HG02970 (cell line): ENCODE results near the gene PRKN.
"Not testable (repeated sequence)": the region's sequence is repeated elsewhere in the genome, so short reads cannot be mapped to it uniquely, and the experiment has no call there.

Experiments used
- ATAC-seq: cut with Tn5 transposase; IDR thresholded peaks from one replicate; pipeline ENCODE4 v1.9.1; 2021; ENCODE audit warnings: mild to moderate bottlenecking, moderate library complexity, moderate number of reproducible peaks; ENCODE audit not compliant: unreplicated experiment, low FRiP score

The PRKN gene

DNA sequence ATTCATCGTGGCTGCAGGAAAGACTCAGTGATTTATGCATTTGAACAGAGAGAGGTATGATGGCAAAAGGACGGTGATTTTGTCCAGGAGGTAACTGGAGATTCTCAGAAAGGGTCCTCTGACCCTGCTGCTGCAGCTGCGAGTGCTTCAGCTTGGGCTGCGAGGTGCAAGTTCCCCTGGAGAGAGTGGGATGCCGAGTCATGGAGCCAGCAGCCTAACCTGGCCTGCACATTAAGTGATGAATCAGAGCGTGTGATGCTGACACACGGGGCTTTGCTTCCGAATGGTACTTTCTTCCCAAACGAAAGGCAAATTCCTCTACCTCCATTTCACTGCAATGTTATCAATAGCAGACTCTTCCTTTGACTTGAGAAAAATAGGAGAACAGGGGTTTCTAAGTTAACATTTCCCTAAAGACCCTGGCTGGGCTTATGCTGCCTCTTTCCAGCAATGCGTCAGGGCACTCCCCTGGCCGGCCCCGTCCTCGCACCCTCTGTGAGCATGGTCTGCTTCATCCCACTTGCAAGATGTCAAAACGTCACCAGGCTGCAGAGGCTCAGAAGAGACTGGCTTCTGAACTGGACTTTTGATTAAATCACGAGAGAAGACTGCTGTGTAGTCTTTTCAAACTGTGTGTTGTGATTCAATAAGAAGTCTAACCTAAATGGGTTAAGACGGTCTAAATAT lies 825.7 kb downstream of the PRKN start:
- no peak for ATAC-seq

GRCh38 chr6:161894436-161894835 lies 833.1 kb downstream of the PRKN start:
- no peak for ATAC-seq

GRCh38 chr6:161891542-161891941 lies 836.0 kb downstream of the PRKN start:
- no peak for ATAC-seq

GRCh38 chr6:161890832-161891297 lies 836.7 kb downstream of the PRKN start:
- no peak for ATAC-seq

DNA sequence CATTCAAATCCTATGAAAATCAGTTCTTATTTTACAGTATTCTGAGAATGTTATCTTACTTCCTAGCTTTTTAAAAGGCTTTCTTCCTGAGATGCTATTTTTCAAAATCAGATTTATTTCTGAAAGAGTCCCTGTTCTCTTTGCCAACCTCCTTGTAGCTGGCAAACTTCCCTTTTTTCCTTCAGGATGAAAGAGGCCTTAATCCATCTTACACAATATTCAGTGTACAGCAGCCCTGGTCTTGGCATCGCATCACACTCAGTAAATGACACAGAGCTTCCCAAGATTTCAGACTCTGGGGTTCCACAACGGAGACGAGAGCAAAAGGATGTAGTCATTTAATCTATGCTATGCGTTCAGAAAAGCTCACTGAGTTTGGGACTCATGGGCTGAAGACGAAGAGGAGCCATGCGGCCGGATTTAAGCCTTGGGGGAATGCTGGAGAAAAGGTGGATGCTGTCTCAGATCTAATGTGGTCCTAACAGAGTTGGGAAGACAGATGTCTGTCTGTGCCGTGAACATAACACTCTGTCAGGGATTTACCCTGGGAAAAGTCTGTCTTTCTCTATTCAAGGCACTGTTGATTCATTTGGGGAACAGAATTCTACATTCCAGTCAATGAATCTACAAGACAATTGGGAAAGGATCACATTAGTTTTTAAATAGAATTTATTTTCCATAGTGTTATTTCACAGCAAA lies 837.3 kb downstream of the PRKN start:
- no peak for ATAC-seq

GRCh38 chr6:161889324-161889723 lies 838.2 kb downstream of the PRKN start:
- no peak for ATAC-seq

DNA sequence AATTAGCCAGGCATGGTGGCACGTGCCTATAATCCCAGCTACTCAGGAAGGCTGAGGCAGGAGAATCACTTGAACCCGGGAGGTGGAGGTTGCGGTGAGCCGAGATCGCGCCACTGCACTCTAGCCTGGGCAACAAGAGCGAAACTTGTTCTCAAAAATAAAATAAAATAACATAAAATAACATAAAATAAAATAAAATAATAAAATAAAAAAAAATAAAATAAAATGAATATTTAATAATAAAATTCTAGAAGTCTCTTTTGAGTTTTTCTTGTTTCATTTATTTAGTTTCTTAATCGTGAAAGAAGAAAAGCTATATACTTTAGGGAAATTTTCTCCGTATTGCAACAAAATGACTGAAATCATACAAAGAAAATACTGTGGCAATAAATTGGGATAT lies 841.0 kb downstream of the PRKN start:
- not testable (repeated sequence) for ATAC-seq

GRCh38 chr6:161884782-161885181 lies 842.8 kb downstream of the PRKN start:
- no peak for ATAC-seq

DNA sequence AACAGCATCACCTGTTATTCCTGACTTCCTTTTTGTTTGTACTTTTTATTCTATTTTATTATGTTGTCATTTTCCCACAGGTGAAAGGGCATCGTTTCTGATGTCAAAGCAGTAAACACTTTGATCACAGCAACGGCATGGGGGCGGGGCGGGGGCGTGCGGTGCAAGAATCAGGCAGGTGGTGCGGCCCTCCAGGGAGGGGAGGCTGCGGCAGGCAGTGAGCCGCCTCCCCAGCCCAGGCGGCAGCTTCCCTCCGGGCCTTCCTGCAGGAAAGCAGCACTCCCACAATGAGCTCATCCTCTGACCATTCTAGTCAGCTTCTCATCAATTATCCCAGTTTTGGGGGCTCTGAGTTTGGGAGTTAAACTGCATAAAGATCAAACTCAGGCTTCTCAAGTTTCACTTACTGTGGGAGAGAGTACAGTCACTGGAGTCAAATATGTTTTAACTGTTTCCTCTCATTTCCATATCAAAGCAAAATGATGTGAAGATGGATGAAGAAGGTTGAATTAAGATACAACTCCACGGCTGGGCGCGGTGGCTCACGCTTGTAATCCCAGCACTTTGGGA lies 845.3 kb downstream of the PRKN start:
- ATAC-seq: no peak

GRCh38 chr6:161880056-161880455 lies 847.5 kb downstream of the PRKN start:
- ATAC-seq: no peak

- ATAC-seq: no peak
Measured at GRCh38 chr6:161876231-161876630, 851.3 kb downstream of the PRKN start.

- ATAC-seq: no peak
Measured at GRCh38 chr6:161870236-161870901, 857.2 kb downstream of the PRKN start.

DNA sequence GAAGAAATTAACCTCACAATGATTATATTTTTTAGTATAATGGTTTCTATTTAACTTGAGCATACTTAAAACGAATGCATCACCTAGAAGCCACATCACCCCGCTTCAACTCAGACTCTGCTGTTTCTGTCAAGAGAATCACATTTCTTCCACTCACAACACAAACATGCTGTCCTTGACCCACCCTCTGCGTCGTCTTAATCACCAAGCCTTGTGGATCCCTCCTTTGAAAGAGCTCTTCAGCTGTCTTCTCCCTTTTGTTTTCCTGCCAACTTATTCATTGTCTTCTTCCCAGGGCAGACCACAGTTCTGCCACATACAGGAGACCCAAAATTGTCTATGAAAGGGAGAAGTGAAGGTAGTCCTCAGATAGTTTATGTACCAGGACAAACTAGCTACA lies 858.1 kb downstream of the PRKN start:
- no peak for ATAC-seq

DNA sequence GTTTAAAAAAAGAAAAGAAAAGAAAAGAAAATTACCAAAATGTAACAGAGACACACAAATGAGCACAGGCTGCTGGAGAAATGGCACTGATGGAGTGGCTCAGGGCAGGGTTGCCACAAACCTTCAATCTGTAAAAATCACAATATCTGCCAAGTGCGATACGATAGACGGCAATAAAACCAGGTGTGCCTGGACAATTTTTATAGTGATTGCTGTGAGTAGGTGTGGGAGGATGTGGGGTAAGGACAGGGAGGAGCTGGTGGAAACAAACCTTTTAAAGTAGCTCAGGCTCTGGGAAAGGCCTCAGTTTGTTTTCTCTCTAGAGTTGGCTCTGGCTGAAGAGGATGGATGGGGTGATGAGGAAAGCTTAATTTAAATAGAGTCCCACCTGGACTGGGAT lies 861.0 kb downstream of the PRKN start:
- ATAC-seq: no peak

GRCh38 chr6:161861061-161861460 lies 866.5 kb downstream of the PRKN start:
- not testable (repeated sequence) for ATAC-seq

DNA sequence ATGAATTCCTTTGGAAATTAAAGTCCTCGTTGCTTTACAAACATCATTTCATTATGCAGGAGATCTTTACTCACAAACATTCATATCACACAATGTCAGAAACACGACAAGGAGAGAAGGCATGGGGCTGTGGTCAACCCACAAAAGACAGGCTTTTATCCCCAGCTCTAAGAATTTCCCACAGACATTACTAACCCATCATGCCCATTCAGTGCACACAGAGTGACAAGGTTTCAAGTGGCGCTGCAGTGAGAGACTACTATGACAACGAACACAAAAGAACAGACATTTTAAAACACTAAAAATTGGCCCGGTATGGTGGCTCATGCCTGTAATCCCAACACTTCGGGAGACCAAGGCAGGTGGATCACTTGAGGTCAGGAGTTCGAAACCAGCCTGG lies 873.9 kb downstream of the PRKN start:
- ATAC-seq: no peak

- ATAC-seq: not testable (repeated sequence)
Measured at GRCh38 chr6:161851486-161851885, 876.1 kb downstream of the PRKN start.

DNA sequence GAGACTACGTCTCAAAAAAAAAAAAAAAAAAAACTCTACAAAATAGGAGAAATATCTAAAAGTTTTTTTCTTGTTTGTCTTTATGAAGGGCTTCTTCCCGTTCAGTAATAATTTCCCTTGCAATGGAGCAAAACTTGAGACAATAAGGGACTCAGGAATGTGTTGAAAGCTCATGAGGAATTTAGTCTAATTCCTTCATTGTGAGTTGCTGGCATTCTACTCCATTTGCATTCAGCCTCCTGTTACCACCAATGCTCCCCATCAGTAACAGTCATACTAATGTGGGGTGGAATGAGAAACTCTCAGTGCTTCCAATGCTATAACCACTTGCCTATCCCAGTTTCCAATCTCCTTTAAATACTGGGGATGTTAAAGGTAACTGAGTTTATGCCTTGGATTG lies 877.0 kb downstream of the PRKN start:
- ATAC-seq: no peak

DNA sequence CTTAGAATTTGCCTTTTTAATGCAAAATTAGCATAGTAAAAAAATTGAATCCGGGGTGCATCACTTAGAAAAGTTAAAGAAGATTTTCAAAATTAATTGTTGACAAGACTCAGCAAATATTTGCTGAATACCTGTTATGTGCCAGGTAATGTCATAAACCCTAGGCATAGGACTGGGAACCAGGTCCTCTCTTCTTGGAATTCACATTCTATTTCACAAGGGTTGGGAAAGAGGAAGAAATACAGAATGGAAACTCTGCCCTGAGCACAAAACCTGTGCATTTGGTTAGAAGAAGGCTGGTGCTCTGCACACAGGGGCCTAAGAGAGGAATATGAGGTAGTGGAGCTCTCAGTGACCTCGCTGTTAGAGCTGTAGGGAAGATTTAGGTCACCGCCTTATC lies 879.9 kb downstream of the PRKN start:
- no peak for ATAC-seq

DNA sequence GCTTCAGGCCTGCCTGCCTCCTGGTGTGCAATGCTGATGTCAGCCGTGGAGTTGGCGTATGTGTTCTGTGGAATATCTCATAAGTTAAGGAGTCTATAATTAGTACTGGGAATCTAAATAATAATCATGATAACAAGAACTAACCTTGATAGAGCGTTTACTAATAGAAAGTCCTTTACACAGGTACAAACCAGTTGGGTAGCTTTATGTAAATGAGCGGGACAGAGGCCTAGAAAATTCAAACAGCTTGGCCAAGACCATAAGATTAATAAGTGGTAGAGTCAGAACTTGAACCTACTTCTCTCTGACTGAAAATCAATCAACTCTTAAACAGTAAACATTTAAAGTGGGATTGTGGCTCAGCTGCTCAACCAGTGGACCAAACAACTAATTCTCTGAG lies 882.8 kb downstream of the PRKN start:
- no peak for ATAC-seq

- no peak for ATAC-seq
Measured at GRCh38 chr6:161843066-161843465, 884.5 kb downstream of the PRKN start.
